Choroid plexus epithelial cell (primary cell): ENCODE data around the gene MT1G.
"Not testable (repeated sequence)": the region's sequence is repeated elsewhere in the genome, so short reads cannot be mapped to it uniquely, and the experiment has no call there.

Experiments
- DNase-seq: peaks from one replicate; pipeline ENCODE4 v3.0.0-alpha.2; 2010; ENCODE audit warnings: low read depth
- H3K4me3 ChIP-seq: 2 replicates; pipeline ENCODE4 v1.5.1; 2011; ENCODE audit warnings: low read depth, mild to moderate bottlenecking, control low read depth, low read length, moderate library complexity
- CTCF ChIP-seq: conservative IDR thresholded peaks from 2 replicates; pipeline ENCODE4 v1.5.1; 2011; ENCODE audit warnings: low read depth, mild to moderate bottlenecking, control low read depth, inconsistent platforms, low read length, moderate library complexity

MT1G gene

DNA sequence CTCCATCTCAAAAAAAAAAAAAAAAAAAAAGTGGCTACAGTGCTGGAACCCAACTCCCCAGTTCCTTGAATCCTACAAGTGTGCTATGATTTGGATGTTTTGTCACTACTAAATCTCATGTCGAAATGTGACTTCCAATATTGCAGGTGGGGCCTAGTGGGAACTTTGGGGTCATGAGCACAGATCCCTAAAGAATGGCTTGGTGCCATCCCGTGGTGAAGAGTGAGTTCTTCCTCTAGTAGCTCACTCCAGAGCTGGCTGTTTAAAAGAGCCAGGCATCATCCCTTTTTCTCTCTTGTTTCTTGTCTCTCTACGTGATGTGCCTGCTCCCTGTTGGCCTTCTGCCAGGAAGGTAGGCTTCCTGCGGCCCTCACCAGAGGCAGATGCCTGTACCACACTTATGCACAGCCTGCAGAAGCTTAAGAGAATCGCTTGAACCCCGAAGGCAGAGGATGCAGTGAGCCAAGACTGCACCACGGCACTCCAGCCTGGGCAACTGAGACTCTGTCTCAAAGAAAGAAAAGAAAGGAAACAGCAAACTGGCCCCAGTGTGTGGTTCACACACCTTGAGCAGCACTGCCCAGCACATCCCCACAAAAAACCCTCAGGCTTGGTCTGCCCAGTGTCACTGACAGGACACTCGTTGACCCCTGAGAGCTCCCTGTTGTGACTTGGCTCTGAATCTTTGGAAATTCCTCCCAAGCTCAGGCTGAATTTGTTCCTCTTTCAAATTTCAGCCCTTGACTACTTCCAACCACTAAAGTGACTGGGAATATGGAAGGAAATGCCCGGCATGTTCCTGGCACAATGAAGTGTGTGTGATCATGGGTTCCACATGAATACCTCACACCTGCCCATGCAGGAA, 39.1 kb downstream of the MT1G start:
- no peak overlapping the region for H3K4me3 ChIP-seq
- peak; percentile 7 for TF ChIP-seq CTCF
- peak; percentile 33 for DNase-seq

GRCh38 chr16:56626685-56627084, 41.2 kb downstream of the MT1G start:
- TF ChIP-seq CTCF: no peak
- peak overlapping the region; percentile 72 for H3K4me3 ChIP-seq
- no peak for DNase-seq

DNA sequence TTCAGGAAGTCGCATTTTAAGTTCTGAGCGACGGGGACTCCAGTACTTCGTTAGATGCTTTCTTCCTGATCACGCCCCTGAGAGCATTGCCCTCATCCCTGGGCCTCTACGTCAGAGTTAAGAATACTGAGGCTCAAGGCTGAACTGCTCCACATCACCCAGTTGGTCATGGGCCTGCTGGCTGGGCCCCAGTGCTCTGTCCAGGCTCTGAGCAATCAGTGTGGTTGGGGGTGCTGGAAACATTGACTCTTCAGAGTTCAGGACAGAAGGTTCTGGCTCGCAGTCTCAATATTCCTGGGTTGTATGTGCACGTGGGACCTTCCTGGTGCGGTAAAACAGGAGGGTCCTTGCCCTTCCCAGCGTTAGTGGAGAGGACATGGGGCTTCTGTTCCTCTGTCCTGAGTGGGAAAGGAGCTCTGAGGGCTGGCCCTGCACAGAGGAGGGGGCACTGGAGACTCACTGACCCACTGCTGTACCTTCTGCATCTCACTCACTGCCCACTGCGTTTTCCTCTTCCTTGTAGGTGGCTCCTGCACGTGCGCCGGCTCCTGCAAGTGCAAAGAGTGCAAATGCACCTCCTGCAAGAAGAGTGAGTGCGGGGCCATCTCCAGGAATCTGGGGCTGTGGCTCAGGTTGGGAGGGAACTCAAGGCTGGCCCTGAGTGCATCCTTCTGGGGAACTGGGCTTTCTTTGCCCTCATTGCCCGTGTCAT, 41.8 kb downstream of the MT1G start:
- peak overlapping the region; percentile 72 for H3K4me3 ChIP-seq
- TF ChIP-seq CTCF: no peak
- peak; percentile 83 for DNase-seq

DNA sequence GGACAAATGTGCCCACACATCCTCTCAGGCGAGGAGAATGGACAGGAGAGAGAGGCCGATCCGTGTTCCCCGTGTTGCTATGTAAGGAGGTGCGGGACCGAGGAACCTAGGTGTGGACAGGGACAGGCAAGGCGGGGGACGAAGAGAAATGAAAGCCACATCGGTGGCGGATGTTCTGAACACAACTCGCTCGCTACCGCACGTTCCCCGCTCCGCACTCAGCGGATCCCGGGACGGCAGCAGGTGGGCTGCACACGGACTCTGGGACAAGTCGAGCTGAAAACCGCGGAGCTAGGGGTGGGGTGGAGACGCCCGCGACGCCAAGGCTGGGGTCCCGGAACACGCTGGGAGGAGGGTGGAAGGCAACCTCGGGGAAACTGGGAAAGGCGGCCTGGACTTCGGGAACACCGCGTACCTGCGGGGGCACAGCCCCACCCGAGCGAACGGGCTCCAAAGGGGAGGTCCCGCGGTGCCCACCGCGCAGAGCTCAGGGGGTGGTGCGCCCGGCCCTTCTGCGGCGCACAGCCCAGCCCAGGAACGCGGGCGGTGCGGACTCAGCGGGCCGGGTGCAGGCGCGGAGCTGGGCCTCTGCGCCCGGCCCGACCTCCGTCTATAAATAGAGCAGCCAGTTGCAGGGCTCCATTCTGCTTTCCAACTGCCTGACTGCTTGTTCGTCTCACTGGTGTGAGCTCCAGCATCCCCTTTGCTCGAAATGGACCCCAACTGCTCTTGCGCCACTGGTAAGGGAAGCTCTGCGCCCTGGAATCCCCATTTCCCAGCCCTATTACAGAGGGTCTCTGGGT, 42.5 kb downstream of the MT1G start, which contains the start of gene MT1E:
TSS of gene MT1E (plus strand) at position 642 of the 803 bp plus-strand sequence. CDS start at position 713, 71 bp downstream.
- peak; percentile 87 for DNase-seq
- no peak for TF ChIP-seq CTCF
- H3K4me3 ChIP-seq: peak within 1 kb of the TSS; percentile 72

DNA sequence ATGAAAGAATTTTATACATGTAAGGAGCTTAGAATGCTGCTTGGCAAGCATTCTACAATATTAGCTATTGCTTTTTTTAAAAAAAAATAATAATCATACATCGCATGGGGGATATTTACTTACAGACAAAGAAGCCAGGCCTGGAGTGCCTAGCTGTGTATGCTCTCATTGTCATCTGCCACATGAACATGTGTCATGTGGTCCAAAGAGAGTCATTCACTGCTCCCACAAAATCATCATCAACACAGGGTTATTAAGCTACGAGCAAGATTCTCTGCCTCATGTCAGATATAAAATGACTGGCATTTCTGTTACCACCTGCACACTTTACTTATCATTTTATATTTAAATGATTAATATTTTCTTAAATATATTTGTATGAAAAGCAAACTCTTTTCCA, 44.2 kb downstream of the MT1G start:
- no peak for TF ChIP-seq CTCF
- DNase-seq: no peak
- H3K4me3 ChIP-seq: no peak overlapping the region

- not testable (repeated sequence) for H3K4me3 ChIP-seq, DNase-seq
Measured at GRCh38 chr16:56623184-56623583, 44.7 kb downstream of the MT1G start.

- DNase-seq, H3K4me3 ChIP-seq: not testable (repeated sequence)
Measured at GRCh38 chr16:56621665-56622445, 46.0 kb downstream of the MT1G start.
